Measurements from ENCODE around the gene RARS2. TPM values are rescaled to one million over a fixed set of nuclear protein-coding genes. Genes with fewer than 3 reads are reported as not detected.

The RARS2 gene
- total and polyA plus RNA-seq, 2 experiments from 2014 or later: 31.8 to 38.5 TPM

GRCh38 chr6:87637106-87637505 lies 47.3 kb upstream of the RARS2 start (continued):
- no peak for TF ChIP-seq ZNF462 (CRISPR knock-in tag; IDR thresholded peaks at IDR 0.05)
- TF ChIP-seq POLR2AphosphoS5 (IDR thresholded peaks at IDR 0.05; ENCODE audit: low read depth): no peak
- no peak for TF ChIP-seq NANOG (IDR thresholded peaks at IDR 0.05; ENCODE audit: borderline replicate concordance)
- TF ChIP-seq EZH2 (IDR thresholded peaks at IDR 0.05; ENCODE audit: low read depth, unreplicated experiment): no peak
- no peak for TF ChIP-seq EZH2phosphoT487 (IDR thresholded peaks at IDR 0.05; ENCODE audit: unreplicated experiment)
- TF ChIP-seq ETS1 (IDR thresholded peaks at IDR 0.05): no peak

GRCh38 chr6:87636315-87636714 lies 46.5 kb upstream of the RARS2 start:
- ATAC-seq (no peak), DNase-seq (ENCODE audit: low spot score) (no peak)
- H3K27me3 Mint-ChIP-seq (ENCODE audit: insufficient read depth, low read depth, poor library complexity): peaks cover 4% of the 10 kb centered on the region
- peaks cover 7% of the 10 kb centered on the region for H3K4me1 ChIP-seq (ENCODE audit: insufficient read depth)
- H3K9me2 ChIP-seq (ENCODE audit: insufficient read depth): no peaks in the 10 kb centered on the region
- peaks cover 11% of the 10 kb centered on the region for H3K36me3 ChIP-seq (ENCODE audit: insufficient read depth)
- no peaks in the 10 kb centered on the region for H3K27me3 ChIP-seq (ENCODE audit: insufficient read depth)
- no peaks in the 10 kb centered on the region for H3F3A ChIP-seq (replicated peaks; ENCODE audit: low read depth)
- H3K27ac Mint-ChIP-seq: no peak overlapping the region
- H3K27ac ChIP-seq (ENCODE audit: low read depth): no peak overlapping the region
- no peak overlapping the region for H3K4me3 Mint-ChIP-seq
- no peak overlapping the region for H3K4me3 ChIP-seq
- H4K20me1 ChIP-seq (replicated peaks; ENCODE audit: insufficient read depth): no peaks in the 10 kb centered on the region
- H3K79me2 ChIP-seq (replicated peaks; ENCODE audit: insufficient read depth): no peaks in the 10 kb centered on the region
- H3K4me2 ChIP-seq: no peak overlapping the region
- H2AFZ ChIP-seq: no peak overlapping the region
- no peaks in the 10 kb centered on the region for H3K9me3 Mint-ChIP-seq
- peaks cover 39% of the 10 kb centered on the region for H3K36me3 Mint-ChIP-seq (ENCODE audit: low read depth)
- H3K4me1 Mint-ChIP-seq: peaks cover 6% of the 10 kb centered on the region; the same call in 1 of the 3 replicates
- TF ChIP-seq ETS1 (IDR thresholded peaks at IDR 0.05) (no peak), EZH2 (IDR thresholded peaks at IDR 0.05; ENCODE audit: low read depth, unreplicated experiment) (no peak), EZH2phosphoT487 (IDR thresholded peaks at IDR 0.05; ENCODE audit: unreplicated experiment) (no peak), STAT1 (IDR thresholded peaks at IDR 0.05; ENCODE audit: unreplicated experiment) (no peak), ZNF331 (CRISPR knock-in tag; IDR thresholded peaks at IDR 0.05; ENCODE audit: low read depth) (no peak), CREB1 (CRISPR knock-in tag; IDR thresholded peaks at IDR 0.05; ENCODE audit: low read depth) (no peak), CTCF (conservative IDR thresholded peaks at IDR 0.05; ENCODE audit: low read depth in 2 of 2) (no peak), ZNF114 (CRISPR knock-in tag; IDR thresholded peaks at IDR 0.05) (no peak)
